Stimulated activated CD4-positive, alpha-beta T cell treated with anti-CD3 and anti-CD28 coated beads, Interleukin-1b, Interleukin-23, amount 100 ng/mL, for 24 hours (primary cell): ENCODE measurements around the gene SNX1.
"Not testable (repeated sequence)": the region's sequence is repeated elsewhere in the genome, so short reads cannot be mapped to it uniquely, and the experiment has no call there.

Experiments used
- DNase-seq, 4 experiments: peaks; one replicate each; pipeline ENCODE4 v3.0.0-alpha.2; 2020; ENCODE audit warnings: low read depth in 4 of 4, low spot score in 1 of 4

SNX1 gene

GRCh38 chr15:64111679-64112050 is 15.9 kb downstream of the SNX1 start:
- no peak for DNase-seq

- DNase-seq = no peak
Observed at GRCh38 chr15:64112073-64112772, 16.4 kb downstream of the SNX1 start.

DNA sequence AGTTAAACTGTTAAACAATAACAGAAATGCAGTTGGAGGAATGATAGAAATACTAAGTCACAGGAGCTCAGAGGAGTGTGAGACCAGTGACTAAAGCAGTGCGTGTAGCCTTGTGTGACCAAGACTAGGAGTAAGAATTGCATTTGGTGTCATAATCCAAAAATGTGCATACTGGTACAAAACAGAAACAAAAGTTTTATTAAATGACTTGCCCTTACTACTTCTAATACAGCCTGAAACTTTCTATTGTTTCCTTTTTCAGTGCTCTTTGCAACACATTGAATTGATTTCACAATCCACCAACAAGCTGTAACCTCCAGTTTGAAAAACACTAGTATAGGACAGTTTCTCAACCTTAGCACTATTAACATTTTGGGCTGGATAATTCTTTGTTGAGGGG is 17.1 kb downstream of the SNX1 start:
- no peak for DNase-seq

GRCh38 chr15:64117759-64118487 is 22.1 kb downstream of the SNX1 start:
- DNase-seq = no peak

GRCh38 chr15:64120322-64120721 is 24.5 kb downstream of the SNX1 start:
- DNase-seq = not testable (repeated sequence)

GRCh38 chr15:64121614-64122013 is 25.8 kb downstream of the SNX1 start:
- no peak for DNase-seq

GRCh38 chr15:64122444-64122843 is 26.7 kb downstream of the SNX1 start:
- no peak for DNase-seq

DNA sequence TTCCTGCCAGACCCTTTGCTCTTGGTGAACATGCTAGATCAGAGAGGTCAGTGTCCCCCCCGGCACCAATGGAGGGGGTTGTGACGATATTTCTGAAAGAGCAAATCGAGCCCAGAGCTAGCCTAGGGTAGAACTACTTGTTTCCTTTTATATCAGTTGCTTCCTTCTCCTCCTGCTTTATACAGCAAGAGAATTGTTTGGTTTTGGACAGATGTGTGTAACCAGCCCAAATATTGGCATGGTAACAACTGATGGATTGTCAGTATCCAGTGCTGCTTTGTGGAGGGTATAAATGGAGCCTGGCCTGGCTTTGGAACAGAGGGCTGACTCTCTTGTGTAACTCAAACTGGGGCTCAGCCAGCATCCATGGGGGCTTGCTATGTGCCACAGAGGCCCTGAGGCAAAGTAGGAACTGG is 27.2 kb downstream of the SNX1 start:
- DNase-seq = no peak

GRCh38 chr15:64125978-64126377 is 30.2 kb downstream of the SNX1 start:
- no peak for DNase-seq

DNA sequence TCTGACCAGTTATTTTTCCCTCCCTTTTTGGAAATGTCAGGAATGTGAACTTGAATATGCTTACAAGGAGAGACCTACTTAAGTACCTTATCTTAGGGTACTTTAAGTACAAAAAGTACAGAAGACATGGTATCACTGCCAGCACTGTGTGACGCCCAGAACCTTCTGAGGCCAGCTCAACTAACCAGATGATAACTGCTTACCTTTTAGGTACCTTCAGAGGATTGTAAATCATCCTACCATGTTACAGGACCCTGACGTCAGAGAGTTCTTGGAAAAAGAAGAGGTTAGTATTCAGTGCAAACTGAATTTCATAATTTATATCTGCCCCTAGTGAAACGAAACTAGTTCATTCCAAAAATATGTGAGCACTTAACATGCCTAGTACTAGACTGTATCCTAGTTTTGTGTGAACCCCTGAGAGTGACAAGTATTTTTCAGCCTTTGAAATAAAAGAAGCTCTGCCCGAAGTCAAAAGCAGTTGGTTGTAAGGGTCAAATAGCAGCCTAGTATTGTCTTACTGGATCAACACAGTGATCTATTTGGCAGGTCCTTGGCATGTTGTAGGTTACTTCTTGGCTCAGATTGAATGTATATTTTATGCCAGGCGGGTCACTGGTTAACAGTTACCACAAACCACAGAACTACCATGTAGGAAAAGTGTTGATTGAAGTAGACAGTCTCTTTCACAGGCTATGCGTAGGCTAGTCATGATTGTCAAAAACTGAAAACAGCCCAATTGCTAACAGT is 31.9 kb downstream of the SNX1 start:
- no peak for DNase-seq

- no peak for DNase-seq
Observed at GRCh38 chr15:64130159-64130558, 34.4 kb downstream of the SNX1 start.

- DNase-seq = no peak
Observed at GRCh38 chr15:64131547-64131946, 35.8 kb downstream of the SNX1 start.

GRCh38 chr15:64132217-64132616 is 36.4 kb downstream of the SNX1 start:
- DNase-seq = no peak

- DNase-seq = no peak
Observed at GRCh38 chr15:64133623-64134344, 38.0 kb downstream of the SNX1 start.

- DNase-seq = no peak
Observed at GRCh38 chr15:64134345-64134829, 38.6 kb downstream of the SNX1 start.

DNA sequence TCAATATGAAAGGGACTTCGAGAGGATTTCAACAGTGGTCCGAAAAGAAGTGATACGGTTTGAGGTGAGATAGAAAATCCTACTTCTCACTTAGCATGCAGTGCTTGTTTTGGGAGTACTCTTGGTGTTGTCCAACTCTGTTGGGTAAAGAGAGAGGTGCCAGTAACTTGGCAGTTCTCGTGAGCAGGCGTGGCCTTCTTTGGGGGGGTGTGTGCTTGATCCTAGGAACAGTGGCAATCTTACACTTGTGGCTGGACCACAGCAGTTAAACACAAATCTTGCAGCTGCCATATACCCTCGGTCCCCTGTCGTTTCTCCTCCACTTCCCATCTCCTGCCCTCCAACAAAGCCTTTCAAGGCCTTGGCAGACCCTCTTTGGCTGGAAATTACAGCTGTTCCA is 40.6 kb downstream of the SNX1 start:
- DNase-seq = no peak

- no peak for DNase-seq
Observed at GRCh38 chr15:64137226-64137833, 41.5 kb downstream of the SNX1 start.

- no peak for DNase-seq
Observed at GRCh38 chr15:64138331-64138941, 42.7 kb downstream of the SNX1 start.

DNA sequence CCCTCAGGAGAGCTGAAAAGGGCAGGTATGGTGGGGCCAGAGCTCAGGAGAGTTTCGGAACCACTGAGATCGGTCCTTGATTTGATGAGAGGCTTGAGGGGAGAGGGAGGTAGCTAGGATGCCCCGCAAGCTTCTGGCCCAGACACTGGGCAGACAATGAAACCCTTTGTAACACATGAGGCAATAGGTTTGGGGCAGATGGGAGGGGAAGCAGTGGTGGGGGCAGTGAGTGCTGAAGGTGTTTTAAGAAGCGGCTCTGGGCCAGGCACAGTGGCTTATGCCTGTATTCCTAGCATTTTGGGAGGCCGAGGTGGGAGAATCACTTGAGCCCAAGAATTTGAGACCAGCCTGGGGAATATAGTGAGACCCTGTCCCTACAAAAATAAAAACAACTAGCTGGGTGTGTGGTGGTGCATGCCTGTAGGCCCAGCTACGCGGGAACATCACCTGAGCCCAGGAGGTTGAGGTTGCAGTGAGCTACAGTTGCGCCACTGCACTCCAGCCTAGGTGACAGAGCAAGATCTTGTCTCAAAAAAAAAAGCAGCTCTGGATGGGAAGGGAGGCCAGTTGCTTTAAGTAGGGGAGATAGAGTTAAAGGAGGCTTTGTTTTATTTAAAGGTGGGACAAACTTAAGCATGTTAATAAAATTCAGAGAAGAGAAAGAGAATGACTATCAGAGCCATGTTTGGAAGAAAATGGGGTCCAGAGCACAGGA is 46.2 kb downstream of the SNX1 start:
- no peak for DNase-seq

DNA sequence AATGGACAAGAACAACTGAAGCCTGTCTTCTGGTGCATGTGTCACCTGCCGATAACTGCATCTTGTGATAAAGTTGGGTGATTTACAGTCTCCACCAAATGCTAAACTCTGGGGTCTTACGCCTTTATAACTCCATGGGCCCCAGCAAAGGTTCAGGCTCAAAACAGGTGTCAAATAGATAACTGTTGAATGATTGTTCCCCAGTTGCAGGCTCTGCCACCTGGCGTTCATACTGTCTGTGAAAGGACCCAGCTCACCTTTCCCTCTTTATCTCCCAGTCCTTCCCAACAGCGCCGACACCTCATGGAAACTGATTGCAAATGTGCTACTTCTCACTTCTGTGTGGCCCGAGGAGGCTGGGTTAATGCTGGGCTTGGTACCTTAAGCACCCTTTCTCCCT is 47.5 kb downstream of the SNX1 start:
- no peak for DNase-seq
